OCI-LY3 (cell line): ENCODE measurements around the gene RNF146.

Experiments
- H2AFZ ChIP-seq: fragments of 200-600, 300-600 bp; shearing (Covaris generic); 2 replicates; pipeline ENCODE4 v1.6.0; 2014; ENCODE audit warnings: antibody characterized with exemption, low read depth, low read length
- H3K27ac ChIP-seq: fragments of 200-600, 300-600 bp; sonication (generic); 2 replicates; pipeline ENCODE4 v1.5.1; 2014; ENCODE audit warnings: mild to moderate bottlenecking, low read length, moderate library complexity, mixed read lengths
- H3K27me3 ChIP-seq: fragments of 200-600, 300-600 bp; sonication (generic); 2 replicates; pipeline ENCODE4 v1.6.1; 2014; ENCODE audit warnings: low read depth, low read length, mixed read lengths
- H3K36me3 ChIP-seq: fragments of 200-600, 300-600 bp; sonication (generic); replicated peaks from 2 replicates; pipeline ENCODE3; 2014; ENCODE audit warnings: low read depth, low read length, mixed read lengths
- H3K4me1 ChIP-seq: fragments of 300-600, 200-600 bp; sonication (generic); 2 replicates; pipeline ENCODE4 v1.6.1; 2014; ENCODE audit warnings: low read length, mixed read lengths
- H3K4me2 ChIP-seq: fragments of 200-600, 300-600 bp; sonication (generic); 2 replicates; pipeline ENCODE4 v1.6.1; 2014; ENCODE audit warnings: low read length, mixed read lengths
- H3K4me3 ChIP-seq: fragments of 300-600, 200-600 bp; sonication (generic); 2 replicates; pipeline ENCODE4 v1.5.1; 2014; ENCODE audit warnings: antibody characterized with exemption, mild to moderate bottlenecking, low read length, moderate library complexity
- H3K79me2 ChIP-seq: fragments of 300-600, 200-600 bp; shearing (Covaris generic); 2 replicates; pipeline ENCODE4 v1.6.1; 2014; ENCODE audit warnings: mild to moderate bottlenecking, low read length, mixed read lengths
- H3K9ac ChIP-seq: fragments of 300-600, 200-600 bp; shearing (Covaris generic); 2 replicates; pipeline ENCODE4 v1.6.0; 2014; ENCODE audit warnings: mild to moderate bottlenecking, low read length, moderate library complexity
- H3K9me3 ChIP-seq: fragments of 200-600, 300-600 bp; shearing (Covaris generic); 2 replicates; pipeline ENCODE4 v1.6.1; 2014; ENCODE audit warnings: low read length, mixed read lengths; ENCODE audit not compliant: insufficient read depth
- H4K20me1 ChIP-seq: fragments of 200-600, 300-600 bp; sonication (generic); 2 replicates; pipeline ENCODE4 v1.6.1; 2016; ENCODE audit warnings: low read length, mixed read lengths; ENCODE audit not compliant: insufficient read depth
- CTCF ChIP-seq: fragments of 200-600, 300-600 bp; sonication (generic); IDR thresholded peaks from 2 replicates; pipeline ENCODE4 v1.5.1; 2014; ENCODE audit warnings: antibody characterized with exemption, low read length, low read depth
- EZH2phosphoT487 ChIP-seq: fragments of 200-600 bp; shearing (Covaris generic); IDR thresholded peaks from 2 replicates; pipeline ENCODE4 v1.6.1; 2018; ENCODE audit warnings: antibody characterized with exemption, mixed run types, low read depth

RNF146 gene

GRCh38 chr6:127300411-127300810 is 33.7 kb downstream of the RNF146 start:
- Histone ChIP-seq H3K4me1 (peaks cover 4% of the 10 kb centered on the region), H3K27ac (no peak overlapping the region), H2AFZ (no peak overlapping the region), H3K9me3 (no peaks in the 10 kb centered on the region), H3K9ac (no peak overlapping the region), H3K79me2 (no peaks in the 10 kb centered on the region), H4K20me1 (peaks cover 8% of the 10 kb centered on the region; the same call in 1 of the 2 replicates), H3K4me2 (no peak overlapping the region), H3K4me3 (no peak overlapping the region), H3K27me3 (no peaks in the 10 kb centered on the region), H3K36me3 (no peaks in the 10 kb centered on the region)
- TF ChIP-seq CTCF (no peak), EZH2phosphoT487 (no peak)

DNA sequence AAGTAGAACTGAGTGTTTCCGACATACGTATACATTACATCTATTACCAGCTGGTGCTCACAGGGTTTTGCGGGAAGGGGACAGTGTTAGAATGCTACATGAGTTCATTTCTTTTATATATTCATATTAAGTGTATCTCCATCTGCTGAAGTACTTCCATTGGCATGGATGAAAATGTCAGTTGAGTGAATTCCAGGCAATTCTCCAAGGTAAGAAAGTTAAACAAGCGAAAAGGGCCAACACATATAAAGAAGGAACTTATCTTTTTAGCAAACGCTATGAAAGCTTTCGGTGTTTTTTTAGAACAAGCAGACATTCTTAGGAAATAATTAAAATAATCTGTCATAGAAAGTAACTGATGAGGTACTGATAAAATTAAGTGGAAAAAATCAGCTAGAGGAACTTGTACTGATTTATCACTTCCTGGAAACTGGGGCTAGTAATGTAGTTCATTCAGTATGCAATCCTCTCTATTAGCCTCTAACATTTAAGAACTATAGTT is 34.6 kb downstream of the RNF146 start:
- Histone ChIP-seq H3K4me1 (peaks cover 4% of the 10 kb centered on the region), H2AFZ (no peak overlapping the region), H3K9ac (no peak overlapping the region), H3K4me3 (no peak overlapping the region), H3K27me3 (no peaks in the 10 kb centered on the region), H4K20me1 (peaks cover 8% of the 10 kb centered on the region; the same call in 1 of the 2 replicates), H3K9me3 (no peaks in the 10 kb centered on the region), H3K4me2 (no peak overlapping the region), H3K36me3 (no peaks in the 10 kb centered on the region), H3K79me2 (no peaks in the 10 kb centered on the region), H3K27ac (no peak overlapping the region)
- no peak for TF ChIP-seq EZH2phosphoT487
- TF ChIP-seq CTCF: no peak

GRCh38 chr6:127302728-127303660 is 36.3 kb downstream of the RNF146 start:
- H3K4me2 ChIP-seq: no peak overlapping the region
- H4K20me1 ChIP-seq: peaks cover 8% of the 10 kb centered on the region; the same call in 1 of the 2 replicates
- H3K9ac ChIP-seq: no peak overlapping the region
- no peaks in the 10 kb centered on the region for H3K27me3 ChIP-seq
- TF ChIP-seq EZH2phosphoT487 (no peak), CTCF (peak; percentile 64)
- H3K27ac ChIP-seq: no peak overlapping the region
- H3K79me2 ChIP-seq: no peaks in the 10 kb centered on the region
- H3K4me3 ChIP-seq: no peak overlapping the region
- H2AFZ ChIP-seq: no peak overlapping the region
- H3K36me3 ChIP-seq: no peaks in the 10 kb centered on the region
- no peaks in the 10 kb centered on the region for H3K9me3 ChIP-seq
- peaks cover 4% of the 10 kb centered on the region for H3K4me1 ChIP-seq

DNA sequence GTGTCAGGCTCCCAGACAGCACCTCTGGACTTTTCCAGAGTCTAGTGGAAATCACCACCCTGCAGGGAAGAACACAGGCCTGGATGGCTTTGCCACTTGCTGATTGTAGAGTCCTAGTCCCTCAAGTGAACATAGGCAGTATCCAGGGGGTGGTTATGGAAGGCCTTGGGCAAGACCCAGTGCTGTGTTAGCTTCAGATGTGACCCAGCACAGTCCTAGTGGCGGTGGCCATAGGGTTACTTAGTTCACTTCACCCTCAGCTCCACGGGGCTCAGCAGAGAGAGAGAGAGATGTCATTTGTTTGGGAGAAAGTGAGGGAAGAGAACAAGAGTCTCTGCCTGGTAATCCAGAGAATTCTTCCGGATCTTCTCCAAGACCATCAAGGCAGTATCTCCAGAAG is 37.3 kb downstream of the RNF146 start:
- Histone ChIP-seq H4K20me1 (peaks cover 8% of the 10 kb centered on the region; the same call in 1 of the 2 replicates), H3K9ac (no peak overlapping the region), H3K4me3 (no peak overlapping the region), H3K4me2 (no peak overlapping the region), H2AFZ (no peak overlapping the region), H3K79me2 (no peaks in the 10 kb centered on the region; the same call in 1 of the 2 replicates), H3K27ac (no peak overlapping the region), H3K27me3 (no peaks in the 10 kb centered on the region), H3K36me3 (no peaks in the 10 kb centered on the region), H3K4me1 (peaks cover 4% of the 10 kb centered on the region), H3K9me3 (no peaks in the 10 kb centered on the region)
- TF ChIP-seq EZH2phosphoT487 (no peak), CTCF (no peak)
